22Rv1 (cell line): ENCODE measurements around the gene PSMG4.

Experiments used
- ZFX ChIP-seq: fragments of 450-650 bp; IDR thresholded peaks from 2 replicates; pipeline ENCODE4 v1.6.1; 2017; ENCODE audit warnings: antibody characterized with exemption, borderline replicate concordance
- TF ChIP-seq, protein P1 (sequence below): fragments of 450-650 bp; IDR thresholded peaks from 2 replicates; pipeline ENCODE4 v1.5.1; 2017; ENCODE audit warnings: mild to moderate bottlenecking

DNA sequence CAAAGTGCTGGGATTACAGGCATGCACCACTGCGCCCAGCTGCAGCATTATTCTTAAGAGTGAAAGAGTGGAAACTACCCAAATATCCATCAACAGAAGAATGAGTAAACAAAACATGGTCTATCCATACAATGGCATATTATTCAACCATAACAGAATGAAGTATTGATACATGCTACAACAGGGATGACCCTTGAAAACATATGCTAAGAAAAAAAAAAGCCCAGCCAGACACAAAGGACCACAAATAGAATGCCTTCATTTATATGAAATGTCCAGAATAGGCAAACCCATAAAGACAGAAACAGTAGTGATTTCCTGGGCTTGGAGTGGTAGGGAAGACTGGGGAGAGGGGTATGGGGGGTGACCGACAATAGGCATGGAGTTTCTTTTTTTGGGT, 38.4 kb upstream of the PSMG4 start:
- TF ChIP-seq, protein P1, sequence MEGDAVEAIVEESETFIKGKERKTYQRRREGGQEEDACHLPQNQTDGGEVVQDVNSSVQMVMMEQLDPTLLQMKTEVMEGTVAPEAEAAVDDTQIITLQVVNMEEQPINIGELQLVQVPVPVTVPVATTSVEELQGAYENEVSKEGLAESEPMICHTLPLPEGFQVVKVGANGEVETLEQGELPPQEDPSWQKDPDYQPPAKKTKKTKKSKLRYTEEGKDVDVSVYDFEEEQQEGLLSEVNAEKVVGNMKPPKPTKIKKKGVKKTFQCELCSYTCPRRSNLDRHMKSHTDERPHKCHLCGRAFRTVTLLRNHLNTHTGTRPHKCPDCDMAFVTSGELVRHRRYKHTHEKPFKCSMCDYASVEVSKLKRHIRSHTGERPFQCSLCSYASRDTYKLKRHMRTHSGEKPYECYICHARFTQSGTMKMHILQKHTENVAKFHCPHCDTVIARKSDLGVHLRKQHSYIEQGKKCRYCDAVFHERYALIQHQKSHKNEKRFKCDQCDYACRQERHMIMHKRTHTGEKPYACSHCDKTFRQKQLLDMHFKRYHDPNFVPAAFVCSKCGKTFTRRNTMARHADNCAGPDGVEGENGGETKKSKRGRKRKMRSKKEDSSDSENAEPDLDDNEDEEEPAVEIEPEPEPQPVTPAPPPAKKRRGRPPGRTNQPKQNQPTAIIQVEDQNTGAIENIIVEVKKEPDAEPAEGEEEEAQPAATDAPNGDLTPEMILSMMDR, result no peak
- TF ChIP-seq ZFX, result no peak
